ENCODE data around the gene CNTN4.

CNTN4 gene

GRCh38 chr3:2153547-2153946 lies 54.9 kb downstream of the CNTN4 start:
- no peak for DNase-seq

- no peak for DNase-seq
Observed at GRCh38 chr3:2154621-2155020, 56.0 kb downstream of the CNTN4 start.

- DNase-seq: no peak
Observed at GRCh38 chr3:2156244-2156847, 57.7 kb downstream of the CNTN4 start.

GRCh38 chr3:2158828-2159227 lies 60.2 kb downstream of the CNTN4 start:
- no peak for DNase-seq

GRCh38 chr3:2166552-2166951 lies 67.9 kb downstream of the CNTN4 start:
- DNase-seq: no peak

- no peak for DNase-seq
Observed at GRCh38 chr3:2172561-2173171, 74.0 kb downstream of the CNTN4 start.

- DNase-seq: no peak
Observed at GRCh38 chr3:2180634-2181033, 82.0 kb downstream of the CNTN4 start.

- DNase-seq: no peak
Observed at GRCh38 chr3:2198776-2199279, 100.2 kb downstream of the CNTN4 start.

- DNase-seq: no peak
Observed at GRCh38 chr3:2204054-2204453, 105.4 kb downstream of the CNTN4 start.

GRCh38 chr3:2205692-2206091 lies 107.0 kb downstream of the CNTN4 start:
- DNase-seq: no peak

- no peak for DNase-seq
Observed at GRCh38 chr3:2206536-2206935, 107.9 kb downstream of the CNTN4 start.

GRCh38 chr3:2211568-2211967 lies 112.9 kb downstream of the CNTN4 start:
- DNase-seq: no peak

GRCh38 chr3:2212206-2212605 lies 113.5 kb downstream of the CNTN4 start:
- DNase-seq: no peak

GRCh38 chr3:2218375-2218774 lies 119.7 kb downstream of the CNTN4 start:
- no peak for DNase-seq

- DNase-seq: no peak
Observed at GRCh38 chr3:2218816-2219215, 120.2 kb downstream of the CNTN4 start.

- DNase-seq: no peak
Observed at GRCh38 chr3:2236203-2236602, 137.5 kb downstream of the CNTN4 start.

- DNase-seq: no peak
Observed at GRCh38 chr3:2244137-2244536, 145.5 kb downstream of the CNTN4 start.

GRCh38 chr3:2246873-2247648 lies 148.4 kb downstream of the CNTN4 start:
- DNase-seq: no peak

- DNase-seq: no peak
Observed at GRCh38 chr3:2247831-2248230, 149.2 kb downstream of the CNTN4 start.

GRCh38 chr3:2250783-2251182 lies 152.1 kb downstream of the CNTN4 start:
- DNase-seq: no peak

GRCh38 chr3:2261747-2262146 lies 163.1 kb downstream of the CNTN4 start:
- DNase-seq: no peak

- no peak for DNase-seq
Observed at GRCh38 chr3:2262204-2262603, 163.5 kb downstream of the CNTN4 start.

GRCh38 chr3:2266606-2267005 lies 167.9 kb downstream of the CNTN4 start:
- no peak for DNase-seq

GRCh38 chr3:2268779-2269178 lies 170.1 kb downstream of the CNTN4 start:
- DNase-seq: no peak

Measured in NCI-H2107 (cell line).